GM13977 (cell line): ENCODE data around the gene SRCIN1.

Source experiments
- DNase-seq: peaks from one replicate; pipeline ENCODE4 v3.0.0; 2012; ENCODE audit warnings: low spot score
- in situ Hi-C: fragments of 300-500 bp; cut with MboI; formaldehyde crosslinking; loops from one replicate; pipeline ENCODE4 v1.12.0; 2022; ENCODE audit warnings: low sequenced_read_pairs, low pct_unique_long_range_greater_than_20kb, mixed read lengths, inconsistent platforms; ENCODE audit not compliant: unreplicated experiment
- TF ChIP-seq, protein P1 (sequence below): IDR thresholded peaks from 2 replicates; pipeline ENCODE4 v1.5.1; 2012; ENCODE audit warnings: mild to moderate bottlenecking, control low read depth; ENCODE audit not compliant: insufficient read depth; ENCODE audit errors: extremely low read depth, missing control alignments

SRCIN1 gene

DNA sequence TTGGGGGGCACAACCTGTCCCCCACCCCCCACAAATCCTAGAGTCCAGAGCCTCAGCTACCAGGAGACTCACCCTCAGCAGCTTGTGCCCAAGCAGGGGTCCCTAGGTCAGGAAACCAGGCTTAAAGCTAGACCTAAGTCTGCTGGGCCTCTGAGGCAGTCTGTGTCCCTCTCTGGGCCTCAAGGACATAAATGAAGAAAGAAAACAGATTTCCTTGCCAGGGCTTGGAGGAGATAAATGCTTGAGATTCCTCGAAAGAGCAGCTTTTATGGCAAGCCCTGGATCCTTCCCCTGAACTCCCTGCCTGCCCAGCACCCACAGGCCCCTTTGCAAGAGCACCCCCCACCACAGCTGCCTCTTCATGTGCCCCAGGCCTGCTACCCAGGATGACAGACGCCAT, 3.3 kb downstream of the SRCIN1 start:
- TF ChIP-seq, protein P1, sequence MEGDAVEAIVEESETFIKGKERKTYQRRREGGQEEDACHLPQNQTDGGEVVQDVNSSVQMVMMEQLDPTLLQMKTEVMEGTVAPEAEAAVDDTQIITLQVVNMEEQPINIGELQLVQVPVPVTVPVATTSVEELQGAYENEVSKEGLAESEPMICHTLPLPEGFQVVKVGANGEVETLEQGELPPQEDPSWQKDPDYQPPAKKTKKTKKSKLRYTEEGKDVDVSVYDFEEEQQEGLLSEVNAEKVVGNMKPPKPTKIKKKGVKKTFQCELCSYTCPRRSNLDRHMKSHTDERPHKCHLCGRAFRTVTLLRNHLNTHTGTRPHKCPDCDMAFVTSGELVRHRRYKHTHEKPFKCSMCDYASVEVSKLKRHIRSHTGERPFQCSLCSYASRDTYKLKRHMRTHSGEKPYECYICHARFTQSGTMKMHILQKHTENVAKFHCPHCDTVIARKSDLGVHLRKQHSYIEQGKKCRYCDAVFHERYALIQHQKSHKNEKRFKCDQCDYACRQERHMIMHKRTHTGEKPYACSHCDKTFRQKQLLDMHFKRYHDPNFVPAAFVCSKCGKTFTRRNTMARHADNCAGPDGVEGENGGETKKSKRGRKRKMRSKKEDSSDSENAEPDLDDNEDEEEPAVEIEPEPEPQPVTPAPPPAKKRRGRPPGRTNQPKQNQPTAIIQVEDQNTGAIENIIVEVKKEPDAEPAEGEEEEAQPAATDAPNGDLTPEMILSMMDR: no peak
- no peak for DNase-seq
- in situ Hi-C loops: no loop called here

DNA sequence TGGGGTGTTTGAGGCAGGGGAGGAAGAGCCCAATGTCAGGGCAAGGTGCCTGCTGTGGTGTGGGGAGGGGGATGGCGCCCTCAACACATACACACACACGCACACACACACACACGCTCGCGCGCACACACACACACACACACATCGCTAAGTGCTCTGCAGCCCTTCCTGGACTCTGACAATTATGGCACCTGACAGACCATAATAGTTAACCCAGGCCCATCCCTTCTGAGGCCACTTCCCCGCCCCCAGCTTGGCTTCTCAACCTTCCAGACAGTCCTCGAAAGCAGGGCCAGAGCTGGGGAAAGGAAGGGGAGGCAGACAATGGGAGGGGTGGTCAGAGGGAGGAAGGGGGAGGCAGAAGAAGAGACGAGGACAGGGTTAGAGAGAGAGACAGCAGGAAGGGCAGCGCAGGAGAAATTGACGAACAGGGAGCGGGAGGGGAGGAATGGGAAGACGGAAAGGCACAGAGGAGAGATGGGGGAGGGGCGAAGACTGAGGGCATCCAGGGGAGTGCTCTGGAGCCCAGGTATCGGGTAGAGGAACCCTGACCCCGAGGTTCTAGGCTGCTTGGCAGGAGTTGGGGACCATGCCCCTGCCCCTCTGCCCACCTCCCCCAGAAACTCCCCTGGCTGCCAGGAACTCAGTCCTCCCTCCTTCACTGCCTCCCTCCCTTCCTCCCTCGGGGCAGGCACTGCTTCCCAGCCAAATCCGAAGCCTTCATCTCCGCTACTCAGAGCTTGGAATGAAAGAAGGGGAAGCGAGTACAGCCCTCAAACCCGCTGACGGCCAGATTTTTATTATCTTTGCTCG, 4.0 kb downstream of the SRCIN1 start:
- TF ChIP-seq, protein P1: no peak
- in situ Hi-C loops: no loop called here
- no peak for DNase-seq

DNA sequence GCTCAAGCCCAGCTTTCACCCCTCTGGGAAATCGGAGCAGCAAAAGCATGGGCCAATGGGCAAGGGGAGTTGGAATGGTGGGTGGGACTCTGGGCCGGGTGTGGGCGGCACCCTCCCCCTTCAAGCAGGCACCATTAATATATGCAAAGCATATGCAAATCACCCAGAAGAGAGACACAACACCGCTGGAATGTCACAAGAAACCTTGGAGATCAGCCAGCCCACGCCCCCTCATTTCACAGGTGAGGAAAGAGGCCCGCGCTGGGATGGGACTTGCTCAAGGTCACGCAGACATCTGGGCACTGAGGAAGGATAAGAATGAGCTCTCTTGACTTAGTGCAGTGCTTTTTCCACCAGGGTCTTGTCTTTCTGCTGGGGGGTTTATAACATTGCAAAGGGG, 4.8 kb downstream of the SRCIN1 start:
- TF ChIP-seq, protein P1: no peak
- no peak for DNase-seq
- in situ Hi-C loops: no loop called here

DNA sequence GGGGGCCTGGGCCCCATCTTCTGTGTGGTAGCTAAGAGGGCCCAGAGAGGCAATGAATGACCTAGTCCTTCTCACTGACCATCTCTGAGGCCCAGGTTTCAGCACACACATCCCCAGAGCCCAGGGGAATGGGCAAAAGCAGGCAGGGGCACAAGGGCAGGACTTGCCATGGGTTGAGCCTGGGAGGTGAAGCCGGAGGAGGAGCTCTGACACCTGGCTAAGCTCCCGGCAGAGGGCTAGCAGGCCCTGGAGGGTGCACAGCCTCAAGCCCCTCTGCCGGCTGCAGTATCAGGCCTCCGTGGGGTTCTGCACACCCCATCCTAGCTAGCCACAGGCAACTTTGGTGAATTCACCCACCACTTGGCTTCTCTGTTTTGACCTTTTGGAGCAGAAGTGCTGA, 5.3 kb downstream of the SRCIN1 start:
- no peak for DNase-seq
- in situ Hi-C loops: no loop called here
- TF ChIP-seq, protein P1: no peak

DNA sequence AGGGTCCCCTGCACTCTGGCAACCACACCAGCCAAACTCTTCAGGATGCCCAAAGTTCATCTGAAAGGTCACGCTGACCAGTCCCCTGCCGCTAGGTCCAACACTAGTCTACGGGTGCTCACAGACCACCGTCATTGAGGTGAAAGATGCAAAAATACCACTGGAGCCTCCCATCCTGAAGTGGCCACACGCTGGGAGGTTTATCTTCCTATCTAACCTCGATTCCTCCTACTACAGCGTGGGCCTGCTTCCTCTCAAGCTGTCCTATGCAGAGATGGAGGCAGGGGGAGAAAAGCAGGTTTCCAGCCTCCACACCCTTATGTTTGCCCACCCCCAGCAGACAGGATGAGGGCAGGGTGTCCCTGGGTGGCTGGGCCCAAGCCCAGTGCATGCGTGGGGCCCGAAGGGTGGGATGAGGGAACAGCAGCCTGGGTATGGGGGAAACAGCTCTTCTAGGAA, 6.3 kb downstream of the SRCIN1 start:
- no peak for DNase-seq
- in situ Hi-C loops: no loop called here
- TF ChIP-seq, protein P1: no peak

DNA sequence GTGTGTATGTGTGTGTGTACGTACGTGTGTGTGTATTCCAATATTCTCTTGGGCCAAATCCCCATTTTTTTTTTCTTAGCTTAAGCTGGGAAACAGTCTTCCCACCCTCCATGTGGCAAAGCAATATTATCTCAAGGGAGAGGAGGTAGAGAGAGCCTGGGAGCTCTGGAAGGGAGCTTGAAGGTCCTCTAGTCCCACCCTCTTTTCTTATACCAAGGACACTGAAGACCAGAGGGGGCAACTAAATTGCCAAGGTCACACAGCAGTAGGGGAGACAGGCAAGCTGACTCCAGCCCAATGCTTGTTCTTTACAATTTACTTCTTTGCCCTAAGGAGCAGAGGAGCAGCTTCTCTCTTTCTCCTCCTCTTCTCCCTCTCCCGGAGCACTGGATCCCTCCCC, 6.8 kb downstream of the SRCIN1 start:
- TF ChIP-seq, protein P1: no peak
- DNase-seq: no peak
- in situ Hi-C loops: no loop called here
